HG02870 (cell line): ENCODE data around the gene PMAIP1.
"Not testable (repeated sequence)": the region's sequence is repeated elsewhere in the genome, so short reads cannot be mapped to it uniquely, and the experiment has no call there.

Source experiments
- ATAC-seq: cut with Tn5 transposase; IDR thresholded peaks from one replicate; pipeline ENCODE4 v1.9.1; 2021; ENCODE audit warnings: mild to moderate bottlenecking, moderate library complexity; ENCODE audit not compliant: unreplicated experiment

PMAIP1 gene

GRCh38 chr18:59881728-59882656 lies 17.8 kb upstream of the PMAIP1 start:
- no peak for ATAC-seq

GRCh38 chr18:59884351-59884750 lies 15.4 kb upstream of the PMAIP1 start:
- no peak for ATAC-seq

DNA sequence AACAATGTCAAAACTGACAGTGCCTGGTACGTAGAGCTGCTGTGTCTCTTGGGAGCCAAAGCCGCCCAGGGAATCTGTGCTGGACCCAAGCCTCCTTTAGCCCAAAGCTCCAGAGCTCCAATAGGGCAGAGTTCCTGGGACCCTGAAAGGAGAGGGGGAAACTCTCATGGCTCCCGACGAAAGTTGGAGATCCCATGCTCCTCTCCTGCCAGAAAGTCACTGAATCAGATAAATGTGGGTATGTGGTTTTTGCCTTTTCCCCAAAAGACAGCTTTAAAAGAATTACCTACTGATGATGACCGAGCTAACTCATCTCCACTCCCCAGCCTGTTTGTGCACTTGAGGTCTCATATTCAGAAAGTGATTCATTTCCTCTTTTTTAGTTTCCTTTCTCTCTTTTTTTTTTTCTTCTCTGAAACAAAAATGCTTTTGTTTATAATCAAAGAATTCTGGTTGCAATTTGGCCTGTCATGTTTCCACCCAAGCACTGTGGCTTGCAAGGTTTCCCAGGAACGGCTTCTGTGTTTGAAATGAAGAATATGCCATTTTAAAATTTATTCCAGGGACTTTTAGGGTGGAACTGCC lies 14.1 kb upstream of the PMAIP1 start:
- peak; percentile 90 for ATAC-seq

GRCh38 chr18:59886399-59886798 lies 13.4 kb upstream of the PMAIP1 start:
- not testable (repeated sequence) for ATAC-seq

DNA sequence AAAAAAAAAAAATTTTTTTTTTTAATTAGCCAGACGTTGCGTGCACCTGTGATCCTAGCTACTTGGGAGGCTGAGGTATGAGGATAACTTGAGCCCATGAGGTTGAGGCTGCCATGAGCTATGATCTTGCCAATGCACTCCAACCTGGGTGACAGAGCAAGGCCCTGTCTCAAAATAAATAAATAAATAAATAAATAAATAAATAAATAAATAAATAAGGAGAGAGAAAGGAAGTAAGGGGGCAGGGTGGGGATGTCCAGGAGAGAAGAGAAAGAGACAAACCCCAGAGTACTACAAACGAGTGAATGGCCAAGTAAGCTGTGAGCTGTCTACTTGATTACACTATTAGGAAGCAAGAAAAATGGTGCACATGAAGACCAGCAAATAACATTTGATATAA lies 7.7 kb upstream of the PMAIP1 start:
- ATAC-seq = no peak

GRCh38 chr18:59893971-59894370 lies 5.8 kb upstream of the PMAIP1 start:
- ATAC-seq = no peak

- no peak for ATAC-seq
Measured at GRCh38 chr18:59897321-59897954, 2.4 kb upstream of the PMAIP1 start.

- ATAC-seq = no peak
Measured at GRCh38 chr18:59898093-59898492, 1.7 kb upstream of the PMAIP1 start.

DNA sequence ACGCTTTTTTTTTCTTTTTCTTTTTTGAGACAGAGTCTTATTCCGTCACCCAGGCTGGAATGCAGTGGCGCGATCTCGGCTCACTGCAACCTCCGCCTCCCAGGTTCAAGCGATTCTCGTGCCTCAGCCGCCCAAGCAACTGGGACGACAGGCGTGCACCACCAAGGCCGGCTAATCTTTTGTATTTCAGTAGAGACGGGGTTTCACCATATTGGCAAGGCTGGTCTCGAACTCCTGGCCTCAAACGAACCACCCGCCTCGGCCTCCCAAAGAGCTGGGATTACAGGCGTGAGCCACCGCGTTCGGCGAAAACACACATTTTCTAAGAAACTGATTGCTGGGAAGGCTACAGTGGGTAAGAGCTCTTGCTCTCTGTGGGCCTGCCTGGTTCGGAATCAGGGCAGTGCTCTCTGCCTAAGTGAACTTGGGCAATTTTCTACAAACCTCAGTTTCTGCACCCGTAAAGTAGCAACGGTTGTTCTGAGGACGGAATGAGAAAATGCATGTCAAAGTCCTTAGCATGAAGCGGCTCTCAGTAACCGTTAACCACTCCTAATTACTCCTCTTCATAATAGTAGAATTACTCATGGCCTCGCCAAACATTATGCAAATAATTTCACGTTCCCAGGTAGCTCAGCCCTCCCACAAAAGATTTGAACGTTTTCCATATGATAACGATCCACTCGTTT lies 1.0 kb upstream of the PMAIP1 start:
- peak; percentile 28 for ATAC-seq

DNA sequence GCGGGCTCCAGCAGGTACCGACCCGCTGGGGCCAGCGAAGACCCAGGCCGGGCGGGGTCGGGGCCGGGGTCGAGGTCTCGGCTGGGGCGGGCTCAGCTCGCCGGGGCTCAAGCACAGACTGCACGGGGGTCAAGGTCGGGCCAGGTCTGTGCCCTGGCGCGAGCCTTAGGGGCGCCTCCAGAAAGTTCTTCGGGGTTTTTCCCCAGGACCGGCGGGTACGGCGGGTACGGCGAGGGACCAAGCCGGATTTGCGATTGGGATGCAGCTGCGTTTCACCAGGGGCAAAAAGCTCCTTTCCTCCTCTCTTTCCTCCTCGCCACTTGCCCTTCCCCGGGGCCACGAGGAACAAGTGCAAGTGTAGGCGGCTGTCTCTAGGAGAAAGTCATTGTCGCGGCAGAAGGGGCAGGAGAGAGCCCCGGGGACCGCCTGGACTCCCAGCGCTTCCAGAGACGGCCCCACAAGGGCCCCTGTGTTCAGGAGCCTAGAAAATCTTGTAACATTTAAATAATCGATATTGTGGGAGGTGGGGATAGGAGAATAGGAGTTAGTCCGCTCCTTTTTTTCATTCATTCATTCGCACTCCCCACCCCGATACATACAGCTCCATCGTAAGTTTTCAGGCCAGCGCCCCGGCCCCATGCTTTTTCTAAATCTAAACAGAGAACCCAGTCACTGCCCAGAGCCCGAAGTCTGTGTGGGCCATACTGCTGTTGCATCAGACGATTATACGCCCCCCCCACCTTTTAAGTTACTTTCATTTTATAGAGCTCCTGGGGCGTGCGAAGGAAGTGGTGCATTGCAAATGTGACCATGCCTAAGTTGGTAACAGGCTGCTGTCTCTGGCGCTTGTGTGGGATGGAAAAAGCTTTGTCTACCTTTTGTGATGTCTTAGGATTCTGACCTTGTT lies 679 bp downstream of the PMAIP1 start:
- peak; percentile 27 for ATAC-seq

DNA sequence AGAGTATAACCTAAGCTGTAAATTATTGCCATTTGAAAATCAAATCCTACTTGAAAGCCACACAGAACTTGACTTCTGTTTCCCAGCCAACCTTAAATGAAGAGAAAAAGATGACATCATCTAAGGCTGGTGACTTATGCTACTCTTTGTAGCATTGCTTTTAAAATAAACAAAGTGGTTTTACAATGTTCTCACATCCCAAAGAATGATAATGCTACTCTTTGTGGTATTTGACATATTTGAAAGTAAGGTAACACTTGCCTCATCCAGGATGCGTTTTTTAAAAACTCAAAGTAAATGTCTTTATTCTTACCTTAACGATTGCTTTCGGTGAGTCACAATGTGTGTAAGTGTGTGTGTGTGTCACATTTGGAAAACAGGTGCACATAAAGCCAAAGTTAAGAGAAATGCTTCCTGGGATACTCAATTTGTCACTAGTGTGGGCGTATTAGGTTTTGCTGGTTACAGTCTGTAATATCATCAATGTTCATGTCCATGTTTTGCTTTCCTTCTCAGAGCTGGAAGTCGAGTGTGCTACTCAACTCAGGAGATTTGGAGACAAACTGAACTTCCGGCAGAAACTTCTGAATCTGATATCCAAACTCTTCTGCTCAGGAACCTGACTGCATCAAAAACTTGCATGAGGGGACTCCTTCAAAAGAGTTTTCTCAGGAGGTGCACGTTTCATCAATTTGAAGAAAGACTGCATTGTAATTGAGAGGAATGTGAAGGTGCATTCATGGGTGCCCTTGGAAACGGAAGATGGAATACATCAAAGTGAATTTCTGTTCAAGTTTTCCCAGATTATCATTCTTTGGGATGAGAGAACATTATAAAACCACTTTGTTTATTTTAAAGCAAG lies 2.6 kb downstream of the PMAIP1 start:
- ATAC-seq = no peak

GRCh38 chr18:59902993-59903610 lies 3.3 kb downstream of the PMAIP1 start:
- ATAC-seq = no peak

GRCh38 chr18:59904011-59904601 lies 4.3 kb downstream of the PMAIP1 start:
- no peak for ATAC-seq

DNA sequence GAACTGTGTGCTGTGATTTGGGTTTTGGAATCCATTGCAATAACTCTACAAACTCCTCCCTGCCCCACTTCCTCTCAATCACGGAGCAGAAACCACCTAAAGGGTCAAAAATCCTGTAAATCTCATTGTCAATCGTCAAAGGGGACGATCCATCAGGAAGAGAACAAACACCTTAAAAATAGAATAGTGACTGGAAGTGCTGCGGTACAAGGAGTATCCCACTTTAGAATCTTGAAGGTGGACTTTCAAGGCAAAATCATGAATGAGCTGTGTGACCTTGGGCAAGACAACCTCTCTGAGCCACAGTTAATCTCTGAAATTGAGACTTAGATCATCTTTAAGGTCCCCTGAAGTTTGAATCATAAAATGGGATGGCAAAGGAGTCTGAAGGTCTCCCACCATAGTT lies 5.9 kb downstream of the PMAIP1 start:
- ATAC-seq = no peak

DNA sequence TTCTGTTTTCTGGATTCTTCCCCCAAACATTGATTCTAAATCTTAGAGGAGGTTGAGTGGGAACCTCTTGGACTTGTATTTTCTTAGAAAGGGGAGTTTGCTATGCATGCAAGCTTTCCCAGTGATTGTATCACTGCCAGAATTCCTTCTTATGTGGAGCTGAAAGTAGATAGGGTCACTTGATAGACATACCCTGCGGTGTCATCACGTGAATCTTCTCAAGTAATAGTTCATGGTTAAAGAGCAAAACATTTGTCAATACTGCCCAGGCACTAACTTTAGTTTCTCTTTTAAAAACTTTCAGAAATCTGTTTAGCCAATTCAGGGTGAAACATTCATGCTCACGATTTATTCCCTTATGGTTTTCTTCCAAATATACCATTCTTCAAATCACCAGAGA lies 6.4 kb downstream of the PMAIP1 start:
- ATAC-seq = no peak

- ATAC-seq = peak; percentile 28
Measured at GRCh38 chr18:59907172-59907571, 7.4 kb downstream of the PMAIP1 start.

- peak; percentile 23 for ATAC-seq
Measured at GRCh38 chr18:59907660-59908059, 7.9 kb downstream of the PMAIP1 start.

GRCh38 chr18:59908799-59909198 lies 9.0 kb downstream of the PMAIP1 start:
- no peak for ATAC-seq
